GM19372 (cell line): ENCODE results near the gene PCDH9.

Experiments
- ATAC-seq: cut with Tn5 transposase; IDR thresholded peaks from one replicate; pipeline ENCODE4 v1.9.1; 2021; ENCODE audit warnings: mild to moderate bottlenecking, low read depth, moderate library complexity; ENCODE audit not compliant: unreplicated experiment

PCDH9 gene

GRCh38 chr13:67226696-67227095 is 3.4 kb downstream of the PCDH9 start:
- ATAC-seq, result no peak

DNA sequence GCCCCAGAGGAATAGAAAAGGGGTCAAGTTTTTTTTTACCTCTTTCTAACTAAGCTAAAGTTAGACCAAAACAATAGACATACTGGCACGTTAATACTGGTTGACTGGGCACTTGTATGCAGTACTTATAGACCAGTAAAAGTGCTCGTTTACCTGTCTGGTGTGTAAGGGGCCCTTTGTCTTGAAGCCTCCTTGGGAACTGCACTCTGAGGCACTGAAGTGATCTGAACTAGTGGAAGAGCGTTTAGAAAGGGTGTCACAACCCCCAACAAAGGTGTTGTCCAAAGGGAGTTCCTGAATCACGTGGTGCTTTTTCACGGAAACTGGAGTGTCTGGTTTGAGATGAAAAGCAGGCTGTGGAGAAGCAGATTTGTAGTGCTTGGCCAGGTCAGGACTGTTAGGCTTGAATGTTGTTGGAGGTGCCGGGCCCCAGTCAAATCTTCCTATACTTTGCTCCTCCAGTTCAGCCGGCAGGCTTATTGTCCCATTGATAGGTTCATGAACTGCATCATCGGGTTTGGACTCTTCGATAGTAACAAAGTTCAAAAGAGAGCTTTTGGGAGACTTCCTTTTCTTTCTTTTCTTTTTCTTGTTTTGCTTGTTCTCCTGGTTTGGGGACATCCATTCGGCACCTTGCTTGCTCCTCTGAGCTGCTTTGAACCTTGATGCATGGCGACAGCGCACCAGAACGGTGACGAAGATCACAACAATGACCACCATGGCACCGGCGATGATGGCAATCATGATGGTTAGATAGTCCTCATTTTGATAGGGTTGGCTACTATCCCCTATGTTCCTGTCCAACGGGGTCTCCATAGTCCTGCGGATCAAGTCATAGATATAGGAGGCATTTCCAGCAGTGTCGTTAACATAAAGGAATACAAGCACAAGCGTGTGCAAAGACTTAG is 4.6 kb downstream of the PCDH9 start:
- ATAC-seq, result no peak

DNA sequence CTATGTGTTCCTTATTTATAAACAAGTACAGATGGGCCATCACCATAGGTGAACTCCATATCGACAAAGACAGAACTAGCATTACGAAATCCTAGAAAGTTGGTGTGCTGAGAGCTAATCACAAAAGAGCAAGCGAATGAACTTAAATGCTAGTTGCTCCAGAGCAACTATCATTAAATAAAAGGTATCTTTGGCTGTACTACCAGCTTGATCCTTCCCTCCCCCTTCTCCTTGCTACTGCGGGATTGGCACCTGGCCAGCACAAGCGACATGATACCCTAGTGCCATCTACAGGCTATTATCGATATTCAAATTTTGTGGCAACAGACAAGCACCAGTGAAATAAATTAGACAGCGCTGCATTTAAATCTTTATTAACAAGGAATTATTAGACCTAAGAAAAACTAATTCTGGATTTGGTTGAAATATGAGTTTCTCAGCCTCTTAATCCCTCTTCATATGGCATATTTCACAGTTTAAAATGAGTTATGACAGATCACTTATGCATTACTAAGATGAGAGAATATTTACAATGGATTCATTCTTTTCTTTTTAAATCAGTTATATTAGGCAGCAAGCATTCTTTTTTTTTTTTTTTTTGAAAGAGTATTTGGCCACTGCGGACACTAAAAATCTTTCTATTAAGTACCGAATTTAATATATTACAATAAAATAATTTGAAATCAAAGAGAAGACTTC is 5.8 kb downstream of the PCDH9 start:
- ATAC-seq, result peak; percentile 64

GRCh38 chr13:67223742-67224141 is 6.4 kb downstream of the PCDH9 start:
- ATAC-seq, result no peak

DNA sequence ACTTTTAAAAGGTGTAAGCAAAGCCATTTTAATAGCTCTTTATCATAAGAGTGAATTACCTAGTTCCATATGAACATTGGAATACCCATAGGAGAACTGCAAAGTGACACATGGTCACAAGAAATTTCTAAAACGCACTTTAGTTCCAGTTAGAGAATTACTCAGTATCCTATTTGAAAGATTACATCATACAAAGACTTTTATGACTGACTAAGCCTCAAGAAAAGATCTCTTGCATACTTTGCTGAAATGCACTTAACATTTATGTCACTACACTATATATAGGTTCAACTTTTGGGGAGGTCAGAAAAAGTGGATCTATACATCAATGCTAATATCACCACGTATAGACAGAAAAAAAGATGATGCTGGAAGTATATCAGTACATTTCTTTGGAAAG is 7.1 kb downstream of the PCDH9 start:
- ATAC-seq, result no peak

GRCh38 chr13:67221630-67222226 is 8.4 kb downstream of the PCDH9 start:
- ATAC-seq, result peak; percentile 67

DNA sequence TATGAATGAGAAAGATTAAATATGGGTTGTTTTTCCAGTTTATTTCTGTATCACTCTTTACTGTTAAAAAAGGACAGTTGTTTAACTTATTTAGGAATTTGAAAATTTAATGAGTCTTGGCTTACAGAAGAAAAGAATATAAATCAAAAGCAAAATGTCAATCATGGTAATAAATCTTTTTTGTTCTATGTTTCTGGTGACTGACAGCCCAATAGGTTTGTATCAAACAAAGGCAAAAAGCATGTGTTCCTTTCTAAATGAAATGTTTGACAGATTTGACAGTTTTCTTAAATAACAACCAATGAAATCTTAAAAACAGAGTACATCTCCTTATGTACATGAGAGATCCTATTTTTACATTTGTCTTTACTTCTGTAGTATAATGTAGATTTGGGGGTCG is 11.0 kb downstream of the PCDH9 start:
- no peak for ATAC-seq

GRCh38 chr13:67217880-67218279 is 12.3 kb downstream of the PCDH9 start:
- ATAC-seq, result no peak

DNA sequence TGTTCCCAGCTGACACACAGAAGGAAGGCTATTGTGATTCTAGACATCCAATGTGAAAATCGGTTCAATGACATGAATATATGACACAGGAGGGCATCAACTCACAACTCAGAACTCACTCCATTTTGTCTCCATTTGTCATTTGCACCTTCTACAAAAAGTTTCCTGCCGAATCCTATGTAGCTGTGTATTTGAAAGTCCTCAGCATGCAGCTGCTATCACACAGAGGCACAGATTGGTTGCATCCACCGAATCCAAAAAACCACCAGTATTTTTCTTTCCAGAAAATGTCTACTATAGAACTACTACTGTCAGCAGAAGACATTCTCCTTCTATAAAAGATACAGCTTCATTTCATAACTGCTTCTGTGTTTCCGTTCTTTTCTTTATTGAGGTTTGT is 13.3 kb downstream of the PCDH9 start:
- no peak for ATAC-seq

DNA sequence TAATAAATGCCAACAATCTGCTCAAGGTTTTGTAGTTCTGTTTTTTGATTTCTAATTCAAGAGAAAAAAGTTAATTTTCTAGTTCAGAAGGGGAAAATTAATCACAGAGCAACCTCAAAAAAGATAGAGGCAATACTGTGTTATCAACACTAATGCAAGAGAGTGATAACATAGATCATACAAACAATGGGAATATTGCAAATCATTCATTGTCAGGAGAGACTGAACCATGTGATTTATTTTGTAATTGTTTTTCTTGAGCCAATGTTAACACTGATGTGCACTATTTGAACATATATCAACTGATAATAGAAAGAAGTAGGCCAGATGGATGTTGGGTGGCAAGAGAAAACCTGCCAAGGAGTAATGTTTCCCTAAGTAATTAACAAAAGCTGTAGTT is 19.9 kb downstream of the PCDH9 start:
- no peak for ATAC-seq

- ATAC-seq, result no peak
Measured at GRCh38 chr13:67208552-67208951, 21.6 kb downstream of the PCDH9 start.

DNA sequence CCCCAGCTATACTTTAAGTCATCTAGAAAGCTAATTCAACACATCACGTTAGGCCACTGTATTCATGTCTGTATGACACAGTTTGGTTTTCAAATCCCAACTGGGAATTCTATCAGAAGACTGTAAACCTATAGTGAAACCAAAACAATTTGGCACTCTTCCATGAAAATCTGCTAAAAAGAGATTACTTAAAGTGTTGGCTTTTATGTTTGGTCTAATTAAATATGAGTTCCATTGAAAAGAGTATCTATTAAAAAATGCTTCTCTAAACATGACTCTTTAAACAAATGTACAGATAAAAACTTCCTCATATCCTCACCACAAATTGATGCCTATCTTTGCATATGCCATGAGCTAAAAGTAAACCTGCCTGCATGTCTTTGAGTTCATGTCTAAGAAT is 25.4 kb downstream of the PCDH9 start:
- no peak for ATAC-seq

DNA sequence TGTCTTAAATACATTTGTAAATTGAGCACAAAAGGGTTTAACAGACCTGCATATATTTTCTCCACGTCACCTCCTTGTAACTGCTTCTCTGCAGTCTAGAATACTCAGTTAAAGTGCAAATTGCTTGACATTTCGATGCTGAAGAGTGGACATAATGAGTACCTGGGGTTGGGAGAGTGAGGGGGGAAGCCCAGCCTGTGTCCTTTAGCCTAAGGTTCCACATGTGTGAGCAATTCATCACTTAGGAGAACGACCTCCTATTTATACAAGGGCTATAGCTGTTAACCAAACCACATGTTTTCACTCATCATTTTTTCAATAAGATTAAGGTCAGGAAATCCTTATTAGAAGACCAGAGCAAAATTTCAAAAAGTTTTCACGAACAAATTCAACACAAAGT is 29.5 kb downstream of the PCDH9 start:
- no peak for ATAC-seq

GRCh38 chr13:67200183-67200582 is 30.0 kb downstream of the PCDH9 start:
- no peak for ATAC-seq

- no peak for ATAC-seq
Measured at GRCh38 chr13:67197704-67198103, 32.4 kb downstream of the PCDH9 start.

DNA sequence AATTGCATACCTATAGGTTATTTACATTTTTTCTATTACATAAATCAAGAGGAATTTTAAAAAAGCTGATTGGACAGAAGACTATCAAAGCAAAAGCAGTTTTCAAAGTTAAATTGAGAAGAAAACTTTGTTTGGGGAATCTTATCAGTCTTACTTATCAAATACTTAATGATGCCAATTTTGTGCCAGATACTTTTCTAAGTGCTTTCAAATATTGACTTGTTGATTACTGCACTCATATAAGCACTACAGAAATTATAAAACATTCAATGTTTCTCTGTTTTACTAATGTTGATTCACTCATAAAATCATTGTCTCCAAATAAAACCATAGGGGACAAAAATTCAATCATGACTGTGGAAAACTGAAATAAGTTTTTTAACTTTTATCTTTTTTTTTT is 36.2 kb downstream of the PCDH9 start:
- ATAC-seq, result no peak

GRCh38 chr13:67192751-67193150 is 37.4 kb downstream of the PCDH9 start:
- ATAC-seq, result no peak

DNA sequence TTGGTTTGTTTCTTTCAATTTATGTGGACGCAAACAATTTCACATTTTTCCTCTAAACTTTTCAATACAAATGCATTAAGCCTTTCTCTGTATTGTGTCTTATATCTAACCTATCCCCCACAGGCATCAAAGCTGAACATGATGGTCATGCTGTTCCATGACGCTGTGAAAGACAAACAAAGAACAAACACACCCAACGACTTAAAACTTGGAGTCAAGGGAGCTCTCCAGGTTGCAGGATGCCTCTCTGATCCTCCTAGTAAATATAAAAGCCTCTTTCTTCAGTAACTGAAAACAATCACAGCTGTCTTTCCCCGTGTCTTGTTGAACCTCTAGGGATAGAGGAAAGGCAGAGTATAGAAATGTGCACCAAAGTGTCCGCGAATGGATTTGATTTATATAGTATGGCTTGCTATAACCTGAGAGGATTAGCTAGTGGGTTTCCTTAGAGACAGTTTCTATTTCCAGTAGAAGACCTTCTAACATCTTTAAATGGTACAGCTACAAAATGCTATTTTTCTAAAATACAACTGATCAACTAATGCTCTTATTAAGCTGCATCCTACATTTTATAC is 43.1 kb downstream of the PCDH9 start:
- no peak for ATAC-seq

DNA sequence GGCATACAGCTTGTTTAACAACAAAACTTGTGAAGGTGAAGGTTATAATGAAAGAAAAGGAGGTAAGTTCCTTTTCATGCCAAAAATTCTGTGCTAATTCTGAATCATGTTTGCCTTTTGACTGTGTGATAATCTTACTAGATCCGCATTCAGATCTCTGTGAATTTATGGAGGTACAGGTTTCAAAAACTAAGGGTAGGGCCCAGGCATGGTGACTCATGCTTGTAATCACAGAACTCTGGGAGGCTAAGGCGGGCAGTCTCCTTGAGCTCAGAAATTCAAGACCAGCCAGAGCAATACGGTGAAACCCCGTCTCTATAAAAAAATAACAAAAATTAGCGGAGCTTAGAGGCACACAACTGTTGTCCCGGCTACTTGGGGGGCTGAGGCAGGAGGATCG is 45.9 kb downstream of the PCDH9 start:
- no peak for ATAC-seq

DNA sequence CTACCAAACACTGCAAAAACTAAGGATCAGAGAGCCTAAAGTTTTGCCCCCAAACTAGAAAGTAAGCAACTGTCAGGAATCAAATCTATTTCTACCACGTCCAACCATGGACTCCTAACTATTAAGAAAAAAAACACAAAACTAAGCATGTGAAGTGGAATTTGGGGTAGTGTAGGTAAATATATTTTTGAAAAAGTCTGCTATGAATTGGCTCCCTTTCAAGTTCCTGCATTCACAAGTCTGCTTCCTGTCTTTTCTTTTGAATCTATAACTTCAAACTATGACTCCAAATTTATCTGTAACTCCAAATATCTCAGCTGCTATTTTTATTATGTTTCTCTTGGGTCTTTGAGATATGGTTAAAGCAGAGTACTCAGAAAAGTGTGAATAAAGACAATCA is 47.0 kb downstream of the PCDH9 start:
- ATAC-seq, result no peak

- ATAC-seq, result no peak
Measured at GRCh38 chr13:67175836-67176459, 54.2 kb downstream of the PCDH9 start.
